LNCaP clone FGC (cell line): ENCODE measurements around the gene FAM120B.
"Not testable (repeated sequence)": the region's sequence is repeated elsewhere in the genome, so short reads cannot be mapped to it uniquely, and the experiment has no call there.

Experiments used
- DNase-seq: peaks from one replicate; pipeline ENCODE4 v3.0.0-alpha.2; 2011; ENCODE audit warnings: low read depth
- H3K4me3 ChIP-seq: 2 replicates; pipeline ENCODE4 v1.5.1; 2011; ENCODE audit warnings: mild to moderate bottlenecking, low read depth, low read length, control low read depth
- CTCF ChIP-seq: IDR thresholded peaks from 2 replicates; pipeline ENCODE4 v1.5.1; 2012; ENCODE audit warnings: mild to moderate bottlenecking; ENCODE audit not compliant: control insufficient read depth, insufficient read depth; ENCODE audit errors: extremely low read depth

Gene FAM120B

DNA sequence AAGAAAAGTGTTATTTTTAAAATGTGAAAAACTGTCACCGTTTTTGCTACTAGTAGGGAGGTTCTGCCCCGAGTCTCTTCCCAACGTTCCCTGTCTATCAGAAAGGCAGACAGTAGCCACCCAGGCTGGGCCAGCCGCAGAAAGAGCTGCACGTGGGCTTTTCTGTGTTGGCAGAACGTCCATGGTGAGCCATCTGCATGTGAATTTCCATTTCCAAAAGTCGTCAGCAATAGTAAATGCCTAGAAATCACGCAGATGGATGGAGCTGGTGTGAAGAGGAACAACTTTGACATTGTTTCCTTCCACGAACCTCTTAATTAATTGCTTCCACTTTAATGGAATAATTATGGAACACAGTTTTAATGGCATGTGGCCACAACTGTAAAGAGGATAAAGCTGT, 97.5 kb downstream of the FAM120B start:
- no peak overlapping the region for H3K4me3 ChIP-seq
- TF ChIP-seq CTCF: no peak
- no peak for DNase-seq

DNA sequence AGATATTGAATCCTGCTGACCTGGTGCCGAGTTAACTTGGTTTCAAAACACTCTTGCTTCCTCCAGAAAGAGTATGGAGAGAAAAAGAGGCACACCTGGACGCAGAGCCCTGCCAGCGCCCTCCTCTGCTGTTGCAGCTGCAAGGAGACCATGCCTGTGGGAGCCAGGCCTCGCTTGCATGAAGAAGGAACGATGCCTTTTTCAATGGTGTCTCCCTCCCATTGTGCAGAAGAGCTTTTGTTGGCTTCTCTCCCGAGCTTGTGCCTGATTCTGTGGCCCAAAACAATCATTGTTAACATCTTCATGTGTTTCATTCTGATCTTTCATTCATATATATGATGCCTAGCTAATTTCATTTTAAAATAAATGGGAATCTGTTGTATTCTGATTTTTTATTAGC, 98.1 kb downstream of the FAM120B start:
- TF ChIP-seq CTCF: no peak
- DNase-seq: no peak
- no peak overlapping the region for H3K4me3 ChIP-seq

GRCh38 chr6:170405311-170405975, 98.9 kb downstream of the FAM120B start:
- TF ChIP-seq CTCF: no peak
- no peak for DNase-seq
- no peak overlapping the region for H3K4me3 ChIP-seq

DNA sequence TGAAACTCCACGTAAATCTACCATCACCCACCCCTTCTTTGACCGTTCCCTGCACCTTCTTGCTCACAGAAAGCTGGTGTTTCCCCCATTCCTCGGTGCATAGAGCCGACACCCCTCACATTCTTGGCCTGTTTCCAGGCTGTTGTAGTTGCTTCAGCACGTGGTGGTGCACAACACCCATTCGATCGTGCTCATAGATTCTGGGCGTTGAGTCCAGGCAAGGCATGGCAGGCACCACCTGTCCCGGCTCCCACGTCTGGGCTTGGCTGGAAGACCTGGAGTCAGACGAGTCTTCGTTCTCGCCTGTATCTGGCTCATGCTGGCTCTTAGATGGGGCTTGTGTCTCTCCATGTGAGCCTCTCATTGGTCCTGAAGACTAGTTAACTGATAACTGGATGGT, 100.6 kb downstream of the FAM120B start:
- H3K4me3 ChIP-seq: no peak overlapping the region
- no peak for TF ChIP-seq CTCF
- DNase-seq: no peak

DNA sequence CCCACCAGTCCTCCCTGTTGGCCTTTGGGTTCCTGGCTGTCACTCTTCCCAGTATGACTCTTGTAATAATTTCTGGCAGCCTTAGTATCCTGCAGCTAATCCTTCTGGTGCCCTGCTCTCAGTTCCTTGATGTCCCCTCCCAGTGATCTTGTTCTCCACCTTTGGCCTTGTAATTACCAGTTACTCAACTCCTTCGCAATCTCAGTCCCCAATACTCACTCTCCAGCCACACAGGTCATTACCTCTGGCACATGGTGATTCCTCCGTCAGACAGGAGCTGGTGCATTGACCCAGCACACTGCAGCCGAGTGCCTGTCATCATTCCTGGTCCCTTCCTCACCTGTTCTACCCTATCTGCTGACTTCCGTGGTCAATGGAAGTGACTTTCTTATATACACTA, 101.4 kb downstream of the FAM120B start:
- DNase-seq: no peak
- TF ChIP-seq CTCF: no peak
- no peak overlapping the region for H3K4me3 ChIP-seq

GRCh38 chr6:170409746-170410145, 103.2 kb downstream of the FAM120B start:
- DNase-seq, H3K4me3 ChIP-seq: not testable (repeated sequence)

- no peak for DNase-seq
- no peak overlapping the region for H3K4me3 ChIP-seq
- TF ChIP-seq CTCF: no peak
These were observed 103.7 kb downstream of the FAM120B start for GRCh38 chr6:170410241-170410640.
